Measurements from ENCODE around the gene XCL2.
"Not testable (repeated sequence)": the region's sequence is repeated elsewhere in the genome, so short reads cannot be mapped to it uniquely, and the experiment has no call there.

The XCL2 gene

DNA sequence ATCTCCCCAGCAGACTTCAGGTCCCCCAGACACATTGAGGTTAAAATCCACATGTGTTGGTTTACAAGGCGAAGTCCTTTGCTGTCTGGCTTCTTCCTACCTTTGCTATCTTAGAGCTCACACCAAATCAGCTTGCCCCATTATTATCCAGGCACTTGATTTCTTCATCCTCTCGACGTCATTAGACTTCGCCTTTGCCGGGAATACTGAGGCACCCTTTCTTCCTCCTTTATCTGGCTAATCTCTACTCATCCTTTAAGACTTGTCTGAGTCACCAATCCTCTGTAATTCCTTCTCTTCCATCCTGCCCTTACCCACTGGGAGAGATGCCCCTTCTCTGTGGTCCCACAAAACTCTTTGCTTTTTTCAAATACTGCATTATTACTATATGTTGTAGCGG lies 9.2 kb upstream of the XCL2 start:
- H3K9me3 Mint-ChIP-seq, result no peaks in the 10 kb centered on the region
- H3K4me1 Mint-ChIP-seq (ENCODE audit: low read depth in 2 of 2), result peaks cover 37 to 63% of the 10 kb centered on the region in 2 donors
- no peaks in the 10 kb centered on the region for H3K36me3 Mint-ChIP-seq (ENCODE audit: insufficient read depth)
- ATAC-seq (replicated peaks), result no peak
- no peak overlapping the region for H3K4me3 Mint-ChIP-seq
- DNase-seq, result no peak
- no peaks in the 10 kb centered on the region for H3K27me3 Mint-ChIP-seq
- peak overlapping the region in 1 of 2 donors; percentile 89 for H3K27ac Mint-ChIP-seq

DNA sequence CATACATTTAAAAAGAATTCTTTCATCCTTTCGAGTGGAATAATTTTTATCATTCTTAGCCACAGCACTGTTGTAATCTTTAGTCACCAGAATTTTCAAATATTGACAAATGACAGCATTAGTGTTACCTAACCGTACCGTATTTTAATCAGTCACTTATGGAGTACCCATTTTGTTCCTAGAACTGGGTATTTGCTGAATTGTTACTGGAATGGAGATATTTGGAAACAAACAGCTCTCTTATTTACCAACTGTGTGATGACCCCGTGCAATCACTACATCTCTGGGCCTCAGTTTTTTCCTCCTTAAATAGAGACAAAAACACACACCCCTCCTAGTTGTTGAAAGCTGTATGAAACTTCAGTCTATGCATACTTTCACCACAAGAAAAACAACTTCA lies 7.9 kb upstream of the XCL2 start:
- peaks cover 30 to 51% of the 10 kb centered on the region in 2 donors for H3K4me1 Mint-ChIP-seq (ENCODE audit: low read depth in 2 of 2)
- no peak for DNase-seq
- no peaks in the 10 kb centered on the region for H3K9me3 Mint-ChIP-seq
- no peak overlapping the region for H3K27ac Mint-ChIP-seq
- no peak overlapping the region for H3K4me3 Mint-ChIP-seq
- ATAC-seq (replicated peaks), result no peak
- H3K36me3 Mint-ChIP-seq (ENCODE audit: insufficient read depth), result no peaks in the 10 kb centered on the region
- no peaks in the 10 kb centered on the region for H3K27me3 Mint-ChIP-seq

GRCh38 chr1:168550971-168551370 lies 7.2 kb upstream of the XCL2 start:
- no peaks in the 10 kb centered on the region for H3K27me3 Mint-ChIP-seq
- no peak for ATAC-seq (replicated peaks)
- H3K27ac Mint-ChIP-seq, result peak overlapping the region in 1 of 2 donors; percentile 12
- H3K4me3 Mint-ChIP-seq, result no peak overlapping the region
- no peaks in the 10 kb centered on the region for H3K9me3 Mint-ChIP-seq
- peaks cover 28 to 44% of the 10 kb centered on the region in 2 donors for H3K4me1 Mint-ChIP-seq (ENCODE audit: low read depth in 2 of 2)
- DNase-seq, result no peak
- H3K36me3 Mint-ChIP-seq (ENCODE audit: insufficient read depth), result peaks cover under 1% of the 10 kb centered on the region

GRCh38 chr1:168546553-168546895 lies 2.7 kb upstream of the XCL2 start:
- not testable (repeated sequence) for DNase-seq; H3K36me3 Mint-ChIP-seq (ENCODE audit: insufficient read depth); H3K27ac Mint-ChIP-seq; H3K9me3 Mint-ChIP-seq; H3K27me3 Mint-ChIP-seq; ATAC-seq (replicated peaks); H3K4me3 Mint-ChIP-seq
- peaks cover 13 to 30% of the 10 kb centered on the region in 2 donors for H3K4me1 Mint-ChIP-seq (ENCODE audit: low read depth in 2 of 2)

- H3K36me3 Mint-ChIP-seq (ENCODE audit: insufficient read depth); H3K27ac Mint-ChIP-seq; H3K27me3 Mint-ChIP-seq; ATAC-seq (replicated peaks); DNase-seq; H3K9me3 Mint-ChIP-seq: not testable (repeated sequence)
- Mint-ChIP-seq H3K4me1 (ENCODE audit: low read depth in 2 of 2) (peaks cover 12 to 29% of the 10 kb centered on the region in 2 donors), H3K4me3 (peak overlapping the region in 1 of 2 donors; percentile 7)
These were observed 2.1 kb upstream of the XCL2 start for GRCh38 chr1:168545678-168546552.

DNA sequence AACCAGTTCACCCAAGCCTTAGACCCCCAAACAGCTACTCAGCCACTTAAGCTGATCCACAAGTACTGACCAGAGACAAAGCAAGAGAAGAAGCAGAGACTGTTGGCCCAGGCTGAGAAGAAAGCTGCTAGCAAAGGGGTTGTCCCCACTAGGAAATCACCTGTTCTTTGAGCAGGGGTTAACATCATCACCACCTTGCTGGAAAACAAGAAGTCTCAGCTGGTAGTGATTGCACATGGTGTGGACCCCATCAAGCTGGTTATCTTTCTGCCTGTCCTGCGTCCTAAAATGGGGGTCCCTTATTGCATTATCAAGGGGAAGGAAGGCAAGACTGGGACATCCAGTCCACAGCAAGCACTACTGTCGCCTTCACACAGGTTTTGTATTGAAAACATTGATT lies 819 bp downstream of the XCL2 start:
- not testable (repeated sequence) for H3K36me3 Mint-ChIP-seq (ENCODE audit: insufficient read depth); H3K27me3 Mint-ChIP-seq; DNase-seq; H3K9me3 Mint-ChIP-seq
- ATAC-seq (replicated peaks), result peak; percentile 16
- Mint-ChIP-seq H3K4me3 (peak overlapping the region; percentile 54 to 88), H3K4me1 (ENCODE audit: low read depth in 2 of 2) (peaks cover 17 to 46% of the 10 kb centered on the region in 2 donors), H3K27ac (peak overlapping the region in 1 of 2 donors; percentile 93)

GRCh38 chr1:168540798-168541197 lies 3.0 kb downstream of the XCL2 start:
- DNase-seq; H3K9me3 Mint-ChIP-seq; ATAC-seq (replicated peaks); H3K27me3 Mint-ChIP-seq; H3K36me3 Mint-ChIP-seq (ENCODE audit: insufficient read depth): not testable (repeated sequence)
- H3K4me3 Mint-ChIP-seq, result peak overlapping the region in 1 of 2 donors; percentile 88
- peak overlapping the region in 1 of 2 donors; percentile 93 for H3K27ac Mint-ChIP-seq
- H3K4me1 Mint-ChIP-seq (ENCODE audit: low read depth in 2 of 2), result peaks cover 33 to 63% of the 10 kb centered on the region in 2 donors

DNA sequence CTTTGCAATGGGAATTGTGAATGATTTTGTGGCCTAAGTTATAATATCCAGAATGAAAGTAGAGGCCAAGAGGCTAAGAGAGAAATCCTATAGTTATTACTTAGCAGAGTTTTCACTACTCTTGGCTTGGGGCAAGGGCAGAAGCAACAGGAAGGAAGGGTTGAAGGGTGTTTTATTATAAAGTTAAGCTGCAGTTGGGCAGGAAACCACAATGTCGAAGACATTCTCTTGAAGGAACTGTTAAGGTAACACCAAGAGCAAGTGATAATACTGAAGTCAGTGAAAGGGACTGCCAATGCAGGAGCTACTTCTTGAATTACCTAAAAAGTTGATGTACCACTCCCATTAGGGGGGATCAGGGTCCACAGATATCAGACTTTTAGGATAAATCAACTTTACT lies 8.3 kb downstream of the XCL2 start:
- Mint-ChIP-seq H3K36me3 (ENCODE audit: insufficient read depth) (peaks cover 4% of the 10 kb centered on the region), H3K27me3 (no peaks in the 10 kb centered on the region), H3K27ac (peak overlapping the region; percentile 85 to 96), H3K4me3 (peak overlapping the region; percentile 73 to 82), H3K9me3 (peaks cover 0 to 7% of the 10 kb centered on the region in 2 donors), H3K4me1 (ENCODE audit: low read depth in 2 of 2) (peaks cover 56 to 84% of the 10 kb centered on the region in 2 donors)
- peak; percentile 86 for ATAC-seq (replicated peaks)
- peak in 2 of 3 experiments; percentile 29 to 43 for DNase-seq

DNA sequence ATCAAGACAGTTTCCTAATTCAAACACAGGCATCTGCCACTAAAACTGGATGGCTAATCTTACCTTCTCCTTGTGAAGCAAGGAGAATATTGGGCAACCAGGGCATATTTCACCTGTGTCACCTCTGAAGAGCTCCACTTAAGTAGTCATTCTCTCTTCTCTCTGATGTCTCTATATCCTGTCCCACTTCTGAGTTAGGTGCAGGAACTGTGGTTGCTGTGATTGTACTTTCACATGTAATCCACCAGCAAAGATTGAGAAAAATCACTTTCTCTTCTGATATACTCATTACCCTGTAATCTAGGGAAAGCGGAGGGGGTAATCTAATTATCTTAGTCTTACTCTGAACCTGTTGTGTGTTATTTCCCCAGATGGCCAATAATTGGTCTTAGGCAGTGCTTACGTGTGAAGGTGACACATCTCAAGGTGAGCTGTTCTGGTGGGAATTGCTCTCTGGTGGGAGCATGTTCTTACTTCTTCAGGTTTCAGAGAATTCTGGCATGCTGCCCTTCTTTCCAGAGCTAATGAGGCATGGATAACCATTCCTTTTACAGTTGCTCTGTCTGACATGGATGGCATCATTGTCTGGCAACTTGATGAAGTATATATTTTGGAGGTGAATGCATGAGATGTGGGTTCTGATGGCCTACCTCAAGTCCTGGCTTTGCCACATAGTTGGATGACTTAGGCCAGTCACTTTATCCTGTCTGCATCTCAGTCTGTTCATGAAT lies 12.0 kb downstream of the XCL2 start:
- H3K27ac Mint-ChIP-seq, result peak overlapping the region; percentile 28 to 39
- H3K9me3 Mint-ChIP-seq, result no peaks in the 10 kb centered on the region
- H3K4me3 Mint-ChIP-seq, result peak overlapping the region; percentile 18 to 57
- no peaks in the 10 kb centered on the region for H3K27me3 Mint-ChIP-seq
- DNase-seq (no peak), ATAC-seq (replicated peaks) (peak; percentile 79)
- H3K36me3 Mint-ChIP-seq (ENCODE audit: insufficient read depth), result no peaks in the 10 kb centered on the region
- H3K4me1 Mint-ChIP-seq (ENCODE audit: low read depth in 2 of 2), result peaks cover 45 to 60% of the 10 kb centered on the region in 2 donors

- Mint-ChIP-seq H3K9me3 (peaks cover 0 to under 1% of the 10 kb centered on the region in 2 donors), H3K27ac (no peak overlapping the region), H3K27me3 (no peaks in the 10 kb centered on the region), H3K4me1 (ENCODE audit: low read depth in 2 of 2) (peaks cover 30 to 40% of the 10 kb centered on the region in 2 donors), H3K36me3 (ENCODE audit: insufficient read depth) (no peaks in the 10 kb centered on the region), H3K4me3 (no peak overlapping the region)
- DNase-seq (no peak), ATAC-seq (replicated peaks) (no peak)
These were observed 14.3 kb downstream of the XCL2 start for GRCh38 chr1:168529518-168529917.

DNA sequence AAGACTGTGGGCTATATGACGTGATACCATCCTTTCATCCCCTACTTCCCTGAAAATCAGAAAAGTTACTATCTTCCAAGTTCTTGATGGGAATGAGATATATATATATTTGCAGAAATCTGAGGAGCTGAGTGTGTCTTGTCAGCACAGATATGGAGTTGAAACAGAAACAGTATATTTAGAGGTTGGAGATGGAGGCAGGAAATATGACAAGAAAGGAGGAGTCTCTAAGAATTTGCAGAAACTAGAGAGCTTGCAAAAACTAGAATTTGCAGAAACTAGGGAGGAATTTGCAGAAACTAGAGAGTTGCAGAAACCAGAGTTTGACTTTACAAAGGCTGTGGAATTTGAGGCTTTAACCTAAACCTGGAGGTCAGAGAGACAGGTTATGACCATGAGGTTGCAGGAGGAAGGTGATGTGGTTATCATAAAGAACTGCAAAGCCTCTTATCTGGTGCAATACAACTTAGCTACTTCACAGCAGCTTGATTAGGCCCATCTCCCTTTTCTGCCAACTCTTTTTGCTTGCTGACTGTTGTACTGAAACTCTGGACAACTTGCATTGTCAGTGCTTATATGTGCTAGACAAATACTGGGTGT lies 22.3 kb downstream of the XCL2 start:
- Mint-ChIP-seq H3K27me3 (no peaks in the 10 kb centered on the region), H3K4me1 (ENCODE audit: low read depth in 2 of 2) (peaks cover 44 to 59% of the 10 kb centered on the region in 2 donors), H3K4me3 (peak overlapping the region; percentile 74 to 85), H3K36me3 (ENCODE audit: insufficient read depth) (peaks cover 8% of the 10 kb centered on the region), H3K9me3 (peaks cover 0 to 15% of the 10 kb centered on the region in 2 donors), H3K27ac (peak overlapping the region; percentile 87 to 95)
- peak; percentile 36 for ATAC-seq (replicated peaks)
- DNase-seq, result no peak

DNA sequence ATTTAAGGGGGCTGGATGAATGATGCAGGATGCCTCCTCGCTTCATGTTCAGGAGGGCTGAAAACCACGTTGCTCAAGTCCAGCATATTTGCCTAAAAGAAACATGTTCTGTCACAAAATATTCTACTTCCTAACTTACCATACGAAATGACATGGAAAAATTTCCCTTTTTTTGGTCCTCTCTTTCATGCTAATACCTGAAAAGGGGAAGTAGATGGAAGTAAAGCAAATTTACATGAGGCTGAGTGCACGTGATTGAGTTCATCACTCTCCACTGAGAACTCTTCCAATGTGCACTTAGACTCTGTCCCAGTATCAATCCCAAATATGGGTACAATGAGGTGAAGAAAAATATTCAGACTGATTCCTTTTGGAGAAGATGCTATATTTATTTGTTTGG lies 23.0 kb downstream of the XCL2 start:
- Mint-ChIP-seq H3K9me3 (peaks cover 0 to 15% of the 10 kb centered on the region in 2 donors), H3K36me3 (ENCODE audit: insufficient read depth) (peaks cover 8% of the 10 kb centered on the region), H3K4me1 (ENCODE audit: low read depth in 2 of 2) (peaks cover 44 to 59% of the 10 kb centered on the region in 2 donors), H3K4me3 (peak overlapping the region; percentile 74 to 85), H3K27me3 (no peaks in the 10 kb centered on the region), H3K27ac (peak overlapping the region; percentile 87 to 95)
- ATAC-seq (replicated peaks), result no peak
- no peak for DNase-seq

DNA sequence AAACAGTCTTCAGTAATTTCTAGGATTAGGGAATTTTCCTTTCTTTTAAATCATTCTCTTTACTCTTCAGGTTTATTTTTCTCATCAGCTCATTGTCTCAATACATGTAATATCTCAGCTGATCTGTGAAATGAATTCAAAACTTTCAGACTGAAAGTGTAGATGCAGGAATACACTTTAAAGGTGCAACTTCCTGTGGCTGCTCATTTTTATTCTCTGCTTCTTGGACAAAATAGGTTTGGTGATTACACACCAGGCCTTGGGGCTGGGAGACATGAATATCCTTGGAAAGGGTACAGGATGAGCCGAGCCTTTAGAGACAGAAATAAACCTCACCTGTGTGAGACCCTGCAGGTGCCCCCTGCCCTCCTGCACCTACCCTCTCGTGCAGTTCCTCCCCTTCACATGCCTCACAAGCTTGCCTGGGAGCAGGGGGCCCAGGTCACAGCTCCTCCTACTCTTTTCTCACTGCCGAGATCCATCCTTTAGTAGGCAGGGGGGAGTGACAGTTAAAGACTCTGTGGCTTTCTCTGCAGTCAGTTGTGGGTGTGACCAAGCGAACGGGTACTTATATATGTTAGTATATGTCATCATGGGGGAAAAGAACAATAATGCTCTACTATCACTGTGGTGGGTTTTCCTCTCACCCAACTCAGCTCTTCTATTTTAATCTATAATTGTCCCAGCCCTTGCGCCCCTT lies 23.6 kb downstream of the XCL2 start:
- Mint-ChIP-seq H3K27ac (peak overlapping the region; percentile 87 to 95), H3K36me3 (ENCODE audit: insufficient read depth) (peaks cover 8% of the 10 kb centered on the region), H3K27me3 (no peaks in the 10 kb centered on the region), H3K4me3 (peak overlapping the region; percentile 74 to 85), H3K4me1 (ENCODE audit: low read depth in 2 of 2) (peaks cover 48 to 62% of the 10 kb centered on the region in 2 donors), H3K9me3 (peaks cover 0 to 15% of the 10 kb centered on the region in 2 donors)
- DNase-seq, result peak; percentile 55 to 69 (median 57)
- ATAC-seq (replicated peaks), result peak; percentile 93
